DMS 273 treated with DMSO at 0.1 percent for 48 hours (cell line): ENCODE data around the gene LTK.

Experiments used
- DNase-seq: peaks from one replicate; lab custom pipeline; 2025; lab: John Stamatoyannopoulos, UW

Gene LTK

DNA sequence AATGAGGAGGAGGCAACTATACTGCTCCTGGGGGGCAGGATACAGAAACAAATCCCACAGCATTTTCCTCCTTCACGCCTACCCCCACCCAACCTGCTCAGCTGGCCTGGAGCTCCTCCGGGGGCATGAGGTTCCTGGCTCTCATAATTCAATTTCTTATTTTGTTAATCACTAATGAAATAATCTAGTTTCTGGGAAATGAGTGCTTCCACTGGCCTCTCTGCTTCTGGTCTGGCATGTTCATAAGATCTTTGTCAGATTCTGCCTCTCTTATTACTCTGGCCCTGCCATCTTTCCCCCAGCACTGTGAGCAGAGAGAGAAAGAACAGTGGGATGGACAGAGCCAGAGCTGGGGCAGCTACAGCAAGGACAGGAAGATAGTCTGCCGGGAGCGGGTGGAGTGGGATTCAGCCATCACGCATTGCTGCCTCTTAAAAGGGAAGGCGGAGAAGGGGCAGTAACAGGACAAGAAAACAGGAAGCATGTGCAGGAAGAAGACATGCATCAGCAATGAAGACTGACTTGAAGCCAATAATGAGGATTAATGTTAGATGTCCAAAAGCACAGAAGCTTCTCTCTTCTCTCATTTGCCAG lies 16.8 kb upstream of the LTK start:
- DNase-seq: no peak

DNA sequence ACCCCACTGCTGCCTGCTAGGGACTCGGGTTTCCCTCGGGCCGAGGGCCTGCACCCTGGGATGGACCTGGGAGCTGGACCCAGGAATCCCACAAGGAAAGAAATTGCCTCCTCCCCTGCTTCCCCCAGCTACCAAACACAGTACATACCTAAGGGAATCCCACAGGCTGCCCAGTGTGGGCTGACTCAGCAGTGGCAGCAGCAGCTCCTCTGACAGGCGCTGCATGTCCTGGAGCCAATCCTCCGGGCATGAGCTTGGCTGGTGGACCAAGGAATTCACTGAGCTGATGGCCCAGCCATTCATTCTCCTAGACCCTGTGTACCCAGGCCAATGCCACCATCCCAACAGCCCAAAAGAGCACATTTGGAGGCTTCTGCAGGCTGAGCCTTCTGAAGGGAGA lies 9.5 kb upstream of the LTK start:
- no peak for DNase-seq

DNA sequence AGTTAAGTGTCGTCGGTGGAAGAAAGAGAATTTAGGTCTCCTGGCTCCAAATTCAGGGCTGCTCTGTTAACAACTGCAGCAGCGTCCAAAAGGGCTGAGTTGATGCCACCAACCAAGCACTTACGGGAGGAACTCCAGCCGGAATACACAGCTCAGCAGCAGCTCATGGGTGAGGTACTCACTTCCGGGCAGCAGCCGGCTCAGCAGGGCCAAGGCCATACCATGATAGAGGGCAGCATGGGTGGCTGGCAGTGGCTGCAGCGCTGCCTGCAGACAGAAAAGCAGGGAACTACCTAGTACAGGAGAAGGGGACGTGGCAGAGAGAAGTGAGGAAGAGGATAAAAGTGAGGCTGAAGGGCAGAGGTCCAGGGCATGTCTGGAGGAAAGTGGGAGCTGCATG lies 8.0 kb upstream of the LTK start:
- no peak for DNase-seq

DNA sequence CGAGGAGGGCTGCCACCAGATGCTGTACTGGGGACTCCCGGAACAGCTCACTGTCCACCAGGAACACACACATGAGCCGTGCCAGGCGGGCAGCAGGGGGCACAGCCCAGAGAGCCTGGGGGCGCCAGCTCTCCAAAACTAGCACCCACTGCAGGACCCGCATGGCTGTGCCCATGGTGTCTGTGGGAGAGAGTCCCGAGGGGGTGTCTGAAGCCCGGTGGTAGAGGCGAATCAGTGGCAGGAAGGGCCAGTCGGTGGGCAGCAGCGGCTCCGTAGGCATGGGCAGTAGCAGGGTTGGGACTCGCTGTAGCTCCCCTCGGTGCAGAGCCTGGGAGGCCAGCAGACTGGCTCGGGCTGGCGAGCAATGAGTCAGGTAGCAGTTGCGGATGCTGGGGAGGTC lies 7.0 kb upstream of the LTK start:
- DNase-seq: no peak

DNA sequence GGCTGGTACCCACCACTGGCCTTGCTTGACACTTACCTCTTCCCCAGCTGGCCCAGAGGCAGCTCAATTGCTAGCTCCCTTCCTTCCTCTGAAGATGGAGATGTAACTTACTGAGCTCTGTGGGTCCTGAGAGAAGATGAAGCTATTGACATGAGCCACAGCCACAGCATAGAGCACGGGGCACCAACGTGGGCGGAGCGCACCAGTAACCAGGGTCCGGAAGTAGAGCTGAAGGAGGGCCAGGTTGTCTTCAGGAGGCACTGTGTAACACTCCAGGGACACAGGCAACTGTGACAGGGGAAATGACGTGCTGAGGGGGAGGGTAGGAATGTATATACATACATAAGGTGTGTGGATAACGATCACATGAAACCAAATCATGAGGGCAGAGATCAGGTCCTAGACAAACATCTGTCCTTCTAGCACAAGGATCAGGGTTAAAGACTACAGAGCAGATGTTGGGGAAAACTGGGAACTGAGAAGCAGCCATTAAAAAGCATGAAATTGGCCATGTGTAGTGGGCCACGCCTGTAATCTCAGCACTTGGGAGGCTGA lies 4.3 kb upstream of the LTK start:
- DNase-seq: no peak

DNA sequence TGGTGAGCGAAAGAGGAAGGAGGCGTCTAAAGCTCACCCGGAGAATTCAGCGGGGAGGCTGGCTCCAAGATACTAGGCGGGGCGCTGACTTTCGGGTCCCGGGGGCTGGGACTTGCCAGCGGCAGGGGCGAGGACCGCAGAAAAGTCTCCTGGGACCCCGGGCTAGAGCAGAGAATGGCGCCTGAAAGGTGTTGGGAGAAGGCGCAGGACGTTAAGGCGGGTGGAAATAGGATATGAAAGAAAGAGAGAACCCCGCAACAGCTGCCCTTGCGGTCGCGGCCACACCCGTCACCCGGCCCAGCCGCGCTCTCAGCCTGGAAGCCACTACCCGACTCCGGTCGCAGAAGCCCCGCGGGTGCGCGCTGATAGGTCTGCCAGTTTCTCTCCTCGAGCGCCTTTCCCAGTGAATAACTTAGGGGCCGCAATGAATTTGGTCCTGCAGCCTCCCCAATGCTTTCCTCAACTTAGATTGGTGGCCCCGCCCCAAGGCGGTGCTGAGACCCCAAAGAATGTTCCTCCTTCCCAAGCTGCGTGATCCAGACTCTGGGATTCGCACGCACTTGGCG lies 604 bp downstream of the LTK start:
- DNase-seq: no peak

DNA sequence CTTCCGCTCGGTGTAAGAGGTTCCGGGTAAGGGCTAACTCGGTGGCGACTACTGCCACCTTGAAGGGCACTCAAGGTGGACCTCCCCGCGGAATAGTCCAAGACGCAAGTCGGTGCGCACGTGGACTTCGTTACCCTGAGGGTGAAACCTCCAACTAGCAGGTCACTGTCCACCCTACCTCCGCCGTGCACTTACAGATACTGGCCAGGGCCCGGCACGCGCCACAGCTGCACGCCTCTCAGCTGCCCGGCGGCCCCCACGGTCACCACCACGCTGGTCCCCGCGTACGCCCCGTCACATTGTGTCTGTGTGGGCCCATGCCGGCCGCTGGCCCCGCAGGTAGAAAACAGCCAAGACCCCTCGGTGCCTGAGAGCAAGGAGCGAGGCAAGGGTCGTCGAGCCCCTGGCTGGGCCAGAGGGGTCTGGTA lies 1.1 kb downstream of the LTK start:
- DNase-seq: no peak

DNA sequence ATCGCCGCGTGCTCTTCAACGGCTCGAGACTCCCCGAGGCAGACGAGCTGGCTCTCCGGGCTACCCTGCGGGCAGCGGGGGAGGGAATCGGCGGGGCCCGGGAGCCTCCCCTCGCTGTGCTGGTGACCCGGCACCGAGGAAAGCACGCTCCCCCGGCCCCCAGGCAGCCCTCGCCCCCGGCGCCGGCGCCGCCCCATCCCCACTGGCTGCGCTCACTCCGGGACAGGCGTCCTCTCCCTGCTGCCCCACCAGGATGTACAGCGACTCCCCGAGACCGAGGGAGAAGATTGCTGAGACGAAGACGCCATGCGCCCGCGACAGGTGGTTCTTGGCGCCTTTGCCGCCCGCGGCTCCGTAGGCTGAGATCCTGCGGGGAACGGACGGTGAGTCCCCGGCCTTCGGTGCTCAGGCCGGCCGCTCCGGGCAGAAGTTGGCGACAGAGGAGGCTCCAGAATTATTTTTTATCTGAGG lies 1.7 kb downstream of the LTK start:
- no peak for DNase-seq

DNA sequence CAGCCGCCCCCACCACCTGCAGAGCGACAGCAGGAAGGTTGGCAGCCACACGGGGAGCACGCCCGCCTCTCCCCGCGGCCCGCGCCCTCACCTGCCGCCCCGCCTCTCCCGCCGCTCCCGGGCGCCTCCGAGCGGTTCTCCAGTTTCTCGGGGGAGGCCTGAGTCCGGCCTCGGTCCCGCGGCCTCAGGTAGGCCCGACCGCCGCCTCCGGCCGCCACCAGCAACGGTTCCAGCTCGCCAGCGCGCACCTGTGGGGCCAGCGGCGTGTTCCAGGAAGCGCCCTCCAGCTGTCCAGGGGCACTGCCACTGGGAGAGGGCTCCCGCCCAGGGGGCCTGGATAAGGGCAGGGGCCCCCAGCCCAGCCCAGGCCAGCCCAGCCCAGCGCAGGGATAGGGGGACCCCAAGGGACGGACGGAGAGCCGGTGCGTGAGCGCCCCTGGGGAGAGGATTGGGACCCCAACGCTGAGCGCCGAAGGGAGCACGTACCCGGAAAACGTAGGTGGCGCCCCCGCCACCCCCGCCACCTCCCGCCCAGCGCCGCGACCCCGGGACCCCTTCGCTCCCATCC lies 2.2 kb downstream of the LTK start:
- DNase-seq: no peak

DNA sequence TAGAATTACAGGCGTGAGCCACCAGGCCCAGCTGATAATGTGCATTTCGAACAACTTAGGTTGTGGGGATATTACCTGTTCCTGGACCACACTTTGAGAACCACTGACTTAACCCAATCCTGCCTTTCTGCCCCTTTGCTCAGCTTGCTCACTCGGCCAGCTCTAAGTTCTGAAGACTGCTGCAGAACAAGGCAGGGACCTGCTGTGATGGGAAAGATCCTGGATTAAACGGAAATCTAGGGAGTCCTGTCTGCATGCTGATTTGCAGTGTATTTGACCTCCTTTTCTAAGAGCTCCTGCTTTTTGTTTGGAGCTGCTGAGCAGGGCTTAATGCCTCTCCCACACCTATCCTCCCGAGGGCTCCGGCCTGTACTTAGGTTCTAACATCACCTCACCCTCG lies 2.9 kb downstream of the LTK start:
- DNase-seq: no peak

DNA sequence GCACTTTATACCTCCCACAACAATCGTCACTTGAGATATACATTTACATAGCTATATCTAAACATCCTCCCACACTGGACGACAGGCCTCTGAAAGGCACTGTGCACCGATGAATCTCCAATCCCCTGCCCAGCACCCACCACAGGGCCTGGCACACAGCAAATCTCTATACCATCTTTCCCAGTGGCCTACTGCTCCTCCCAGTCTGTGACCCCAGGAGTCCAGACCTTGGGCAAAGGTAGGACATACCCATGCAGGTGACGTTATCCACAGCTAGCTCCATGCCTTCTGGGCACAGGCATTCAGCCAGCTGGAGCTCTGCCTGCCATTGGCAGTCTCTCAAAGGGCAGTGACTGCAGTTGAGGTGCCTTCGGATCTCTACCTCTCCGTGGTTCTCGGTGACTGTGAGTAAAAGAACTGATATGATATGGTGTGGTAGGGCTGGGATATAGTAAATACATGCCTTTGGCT lies 5.8 kb downstream of the LTK start:
- no peak for DNase-seq

DNA sequence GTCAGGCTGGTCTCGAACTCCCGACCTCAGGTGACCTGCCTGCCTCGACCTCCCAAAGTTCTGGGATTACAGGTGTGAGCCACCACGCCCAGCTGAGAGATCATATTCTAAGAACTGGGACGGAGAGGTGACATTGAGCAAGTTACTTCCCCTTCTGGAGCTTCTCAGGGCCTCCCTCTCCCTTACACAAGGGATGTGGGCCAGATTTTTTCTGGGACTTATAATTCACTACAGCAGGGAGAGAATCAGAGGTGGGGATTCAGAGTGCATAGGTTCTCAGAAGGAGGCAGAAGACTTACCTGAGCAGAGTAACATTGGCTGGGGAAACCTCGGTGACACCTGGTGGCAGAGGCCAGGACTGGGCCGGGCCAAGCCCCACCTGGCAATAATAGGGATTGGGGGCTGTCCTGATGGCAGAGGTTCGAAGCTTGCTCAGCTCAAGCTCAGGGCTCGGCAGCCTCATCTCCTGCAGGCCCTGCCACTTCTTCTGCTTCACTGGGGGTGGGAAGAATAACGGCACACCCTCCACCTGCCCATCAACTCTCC lies 6.8 kb downstream of the LTK start:
- DNase-seq: no peak

DNA sequence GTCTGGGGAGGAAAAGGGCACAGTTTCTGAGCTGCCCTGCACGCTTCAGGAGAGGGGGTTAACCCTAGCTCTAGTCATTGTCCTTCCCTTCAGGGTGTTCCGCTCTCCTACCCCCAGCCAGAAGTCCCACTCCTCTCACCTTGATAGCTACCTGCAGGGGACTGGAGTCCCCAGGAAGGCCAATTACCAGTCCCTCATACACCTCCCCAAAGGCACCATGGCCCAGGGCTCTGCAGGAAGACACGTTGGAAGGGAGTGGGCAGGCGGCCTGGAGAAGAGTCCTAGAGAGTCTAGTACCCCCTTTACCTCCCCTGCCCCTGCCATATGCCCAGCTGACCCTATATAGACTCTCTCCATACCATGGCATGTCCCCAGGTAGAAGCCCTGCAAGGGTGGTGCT lies 7.9 kb downstream of the LTK start:
- DNase-seq: no peak

DNA sequence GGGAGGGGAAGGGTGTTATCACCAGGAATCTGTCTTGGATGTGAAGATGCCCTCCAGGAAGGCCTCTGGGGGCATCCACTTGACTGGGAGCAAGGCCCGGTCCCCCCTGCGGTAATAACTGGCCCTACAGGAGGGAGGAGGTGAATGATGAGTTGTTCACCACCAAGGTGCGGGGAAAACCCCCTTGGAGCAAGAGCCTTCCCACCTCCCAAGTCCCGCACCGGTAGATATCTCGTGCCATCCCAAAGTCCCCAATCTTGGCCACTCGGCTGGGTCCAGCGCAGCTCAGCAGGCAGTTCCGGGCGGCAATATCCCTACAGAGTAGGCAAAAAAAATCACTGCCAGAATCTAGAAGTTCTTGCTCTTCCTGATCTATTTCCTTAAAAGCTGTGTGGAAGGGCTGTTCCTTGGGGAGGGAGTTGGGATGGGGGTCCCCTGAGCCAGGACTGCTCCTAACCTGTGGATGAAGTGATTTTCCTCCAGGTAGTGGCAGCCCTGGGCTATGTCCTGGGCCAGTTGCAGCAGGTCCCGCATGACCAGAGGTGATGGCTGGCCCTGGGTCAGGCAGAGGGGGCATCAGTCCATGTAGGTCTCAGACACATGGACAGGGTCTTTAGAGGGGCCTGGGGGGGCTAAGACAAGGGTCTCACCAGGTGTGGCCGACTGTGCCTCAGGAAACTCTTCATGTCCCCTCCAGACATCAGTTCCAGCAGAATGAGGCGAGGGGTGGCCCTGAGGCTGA lies 8.7 kb downstream of the LTK start:
- no peak for DNase-seq

DNA sequence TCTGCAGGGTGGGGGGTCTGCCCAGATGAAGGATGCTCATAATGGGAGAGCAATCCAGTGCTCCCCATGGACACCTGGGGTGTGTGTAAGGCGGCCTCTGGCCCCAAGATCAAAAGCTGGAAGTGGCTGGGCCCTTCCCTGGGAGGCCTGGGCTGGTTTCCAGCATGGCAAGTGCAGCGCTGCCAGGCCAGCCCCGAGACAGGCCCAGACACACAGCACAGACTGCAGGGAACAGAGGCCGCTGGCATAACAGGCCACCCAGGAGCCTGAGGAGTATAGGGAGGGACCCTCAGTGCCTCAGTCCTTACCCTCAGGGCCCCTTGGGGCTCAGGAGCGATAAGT lies 10.0 kb downstream of the LTK start:
- no peak for DNase-seq

DNA sequence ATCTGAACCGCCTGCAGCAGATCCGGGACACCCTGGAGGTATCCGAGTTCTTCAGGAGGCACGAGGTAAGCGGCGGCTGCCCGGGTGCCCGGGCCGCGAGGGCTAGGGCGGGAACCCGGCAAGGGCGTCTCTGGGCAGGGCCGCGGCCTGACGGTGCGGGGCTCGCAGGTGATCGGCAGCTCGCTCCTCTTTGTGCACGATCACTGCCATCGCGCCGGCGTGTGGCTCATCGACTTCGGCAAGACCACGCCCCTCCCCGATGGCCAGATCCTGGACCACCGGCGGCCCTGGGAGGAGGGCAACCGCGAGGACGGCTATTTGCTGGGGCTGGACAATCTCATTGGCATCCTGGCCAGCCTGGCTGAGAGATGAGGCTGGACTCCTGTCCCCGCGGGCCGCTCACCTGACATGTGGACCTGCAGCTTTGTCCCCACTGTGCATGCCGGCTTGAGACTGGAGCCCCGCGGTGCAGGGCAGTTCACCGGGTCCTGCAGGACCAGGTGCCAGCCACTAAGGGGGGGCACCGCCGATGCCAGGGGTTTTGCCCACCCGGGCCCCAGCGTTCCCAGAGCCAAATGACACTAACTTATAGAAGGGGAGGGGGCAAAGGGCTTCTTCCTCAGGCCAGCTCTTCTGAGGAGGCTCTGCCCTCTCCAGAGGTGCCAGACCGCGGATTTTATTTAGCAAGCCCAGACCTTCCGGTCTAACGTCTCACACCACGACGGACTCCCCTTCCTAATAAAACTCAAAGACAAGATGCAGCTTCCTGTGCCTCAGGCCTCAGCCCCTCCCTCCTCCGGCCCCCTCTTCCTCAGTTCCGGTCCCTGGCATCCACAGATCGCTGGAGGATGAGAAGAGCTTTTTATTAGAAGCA lies 10.6 kb downstream of the LTK start:
- no peak for DNase-seq

DNA sequence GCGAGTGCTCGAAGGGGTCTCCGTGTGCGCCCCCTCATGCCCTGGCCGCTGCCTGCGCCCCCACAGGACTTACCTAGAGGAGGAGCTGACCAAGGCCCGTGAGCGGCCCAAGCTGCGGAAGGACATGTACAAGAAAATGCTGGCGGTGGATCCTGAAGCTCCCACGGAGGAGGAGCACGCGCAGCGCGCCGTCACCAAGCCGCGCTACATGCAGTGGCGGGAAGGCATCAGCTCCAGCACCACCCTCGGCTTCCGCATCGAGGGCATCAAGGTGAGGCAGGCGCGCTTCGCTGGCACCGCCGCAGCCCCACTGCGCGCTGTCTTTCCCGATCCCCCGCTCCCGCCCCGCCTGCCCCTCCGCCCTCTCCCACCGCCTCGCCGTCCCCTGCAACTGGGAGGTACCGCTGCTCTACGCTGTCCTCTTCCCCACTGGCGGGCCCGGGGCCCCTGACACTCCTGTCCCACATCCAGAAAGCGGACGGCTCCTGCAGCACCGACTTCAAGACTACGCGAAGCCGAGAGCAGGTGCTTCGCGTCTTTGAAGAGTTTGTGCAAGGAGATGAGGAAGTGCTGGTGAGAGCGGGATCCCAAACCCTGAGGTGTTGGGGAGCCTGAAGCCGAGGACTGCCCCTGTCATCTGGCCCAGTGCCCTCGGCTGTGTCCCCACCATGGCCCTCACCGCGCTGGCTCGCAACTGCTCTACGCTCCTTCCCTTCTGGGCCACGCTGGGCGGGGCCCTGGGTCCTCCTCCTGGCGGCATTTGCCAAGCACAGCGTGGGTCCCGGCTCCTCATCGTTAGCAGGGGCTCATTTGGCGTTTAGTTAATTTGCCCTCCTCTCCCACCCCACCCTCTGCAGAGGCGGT lies 11.5 kb downstream of the LTK start:
- DNase-seq: no peak

DNA sequence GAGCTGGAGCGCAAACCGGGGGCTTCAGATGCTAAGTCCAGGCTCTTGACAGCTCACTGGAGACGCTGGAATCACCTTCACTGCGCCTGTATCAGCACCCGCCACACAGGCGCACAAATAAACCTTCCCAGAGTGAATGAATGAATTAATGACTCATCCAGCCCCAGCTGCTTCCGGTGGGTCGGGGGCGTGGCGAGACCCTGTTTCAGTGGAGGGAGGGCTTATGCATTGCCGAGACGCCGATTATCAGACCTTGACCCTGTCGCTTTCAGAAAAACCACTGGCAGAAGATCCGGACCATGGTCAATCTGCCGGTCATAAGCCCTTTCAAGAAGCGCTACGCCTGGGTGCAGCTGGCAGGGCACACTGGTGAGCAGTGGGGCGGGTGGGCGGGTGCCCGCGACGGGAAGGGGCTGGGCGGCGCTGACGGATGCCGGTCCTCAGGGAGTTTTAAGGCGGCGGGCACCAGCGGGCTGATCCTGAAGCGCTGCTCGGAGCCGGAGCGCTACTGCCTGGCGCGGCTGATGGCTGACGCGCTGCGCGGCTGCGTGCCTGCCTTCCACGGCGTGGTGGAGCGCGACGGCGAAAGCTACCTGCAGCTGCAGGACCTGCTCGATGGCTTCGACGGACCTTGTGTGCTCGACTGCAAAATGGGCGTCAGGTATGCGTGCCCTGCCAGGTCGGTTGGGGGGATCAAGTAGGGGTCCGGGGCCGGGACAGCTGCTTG lies 12.3 kb downstream of the LTK start:
- no peak for DNase-seq

DNA sequence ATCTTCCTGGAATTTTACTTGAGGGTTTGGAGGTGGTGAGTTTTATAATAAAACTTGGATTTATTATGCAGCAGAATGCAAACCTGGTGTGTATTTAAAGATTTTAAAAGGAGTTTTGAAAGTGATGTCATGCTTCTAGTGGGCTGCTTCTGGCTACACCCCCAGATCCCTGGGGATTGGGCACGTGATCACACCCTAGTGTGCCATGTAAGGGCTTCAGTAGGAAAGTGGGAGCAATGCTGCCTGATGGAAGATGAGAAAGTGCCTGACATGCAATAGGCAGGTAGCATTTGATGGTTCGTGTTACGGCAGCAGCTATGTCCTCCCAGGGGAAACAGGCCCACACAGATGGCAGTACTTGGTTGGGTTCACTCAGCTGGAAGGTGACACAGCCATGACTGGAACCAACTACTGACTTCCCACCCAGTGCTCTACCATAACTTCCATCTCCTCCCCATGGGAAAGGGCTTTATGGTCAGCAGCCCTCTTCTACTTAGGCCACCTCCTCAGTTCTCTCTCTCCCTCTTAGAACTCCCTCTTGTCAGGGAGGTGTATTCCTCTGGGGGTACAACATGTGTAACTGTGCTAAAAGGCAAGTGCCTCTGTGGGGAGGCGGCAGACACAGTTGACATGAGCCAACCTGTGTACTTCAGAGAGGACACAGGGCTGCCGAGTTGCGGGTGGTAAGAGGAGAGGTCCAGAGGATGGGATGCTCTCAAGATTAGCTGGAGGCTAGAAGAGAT lies 14.3 kb downstream of the LTK start:
- no peak for DNase-seq
